Liver (tissue), 9 donors: ENCODE measurements around the gene SFXN2. TPM values are rescaled to one million over a fixed set of nuclear protein-coding genes. Genes with fewer than 3 reads are reported as not detected.

Experiments used
- DNase-seq: peaks from one replicate; pipeline ENCODE4 v3.0.0-alpha.2; 2017; ENCODE audit warnings: low spot score
- H3K27ac ChIP-seq, 2 donors: one replicate each; pipeline ENCODE4 v1.7.0; 2013; ENCODE audit warnings: inconsistent platforms in 2 of 2, low read length in 2 of 2, control low read depth in 1 of 2, low read depth in 1 of 2, mild to moderate bottlenecking in 1 of 2
- H3K27me3 ChIP-seq, 4 donors: one replicate each; pipeline versions ENCODE4 v1.6.1 to v1.7.0; 2013; ENCODE audit warnings: low read length in 3 of 4, inconsistent platforms in 1 of 4, mild to moderate bottlenecking in 1 of 4, moderate library complexity in 1 of 4; ENCODE audit not compliant: control insufficient read depth in 4 of 4, insufficient read depth in 4 of 4
- H3K36me3 ChIP-seq, 4 donors: one replicate each; pipeline versions ENCODE4 v1.6.1 to v1.7.0; 2013; ENCODE audit warnings: low read length in 3 of 4, mild to moderate bottlenecking in 3 of 4, low read depth in 1 of 4, moderate library complexity in 1 of 4; ENCODE audit not compliant: control insufficient read depth in 4 of 4, insufficient read depth in 3 of 4
- H3K4me1 ChIP-seq, 4 donors: one replicate each; pipeline versions ENCODE4 v1.6.1 to v1.7.0; 2013; ENCODE audit warnings: low read length in 3 of 4, mild to moderate bottlenecking in 3 of 4, moderate library complexity in 1 of 4; ENCODE audit not compliant: control insufficient read depth in 4 of 4, insufficient read depth in 4 of 4
- H3K4me3 ChIP-seq, 3 donors: one replicate each; pipeline versions ENCODE4 v1.6.1 to v1.7.0; 2013; ENCODE audit warnings: low read length in 3 of 3, control low read depth in 1 of 3, low read depth in 1 of 3, mild to moderate bottlenecking in 1 of 3
- H3K9ac ChIP-seq, 2 donors: one replicate each; pipeline ENCODE4 v1.7.0; 2013; ENCODE audit warnings: low read length in 2 of 2, mild to moderate bottlenecking in 2 of 2, moderate library complexity in 2 of 2, control low read depth in 1 of 2, low read depth in 1 of 2
- H3K9me3 ChIP-seq, 4 donors: one replicate each; pipeline versions ENCODE4 v1.6.1 to v1.7.0; 2013; ENCODE audit warnings: low read length in 3 of 4; ENCODE audit not compliant: control insufficient read depth in 4 of 4
- EGR1 ChIP-seq, 2 donors: IDR thresholded peaks; 2 replicates each; pipeline ENCODE4 v1.6.1; 2016 to 2018; ENCODE audit warnings: antibody characterized with exemption in 2 of 2, low read depth in 2 of 2
- GABPA ChIP-seq, 2 donors: IDR thresholded peaks in 1 of 2; conservative IDR thresholded peaks in 1 of 2; 2 replicates each; pipeline ENCODE4 v1.6.1; 2016; ENCODE audit warnings: antibody characterized with exemption in 2 of 2, mild to moderate bottlenecking in 1 of 2, moderate library complexity in 1 of 2
- HNF4A ChIP-seq, 2 donors: conservative IDR thresholded peaks; 2 replicates each; pipeline ENCODE4 v1.6.1; 2016; ENCODE audit warnings: antibody characterized with exemption in 2 of 2, mild to moderate bottlenecking in 2 of 2
- JUND ChIP-seq, 2 donors: IDR thresholded peaks; 2 replicates each; pipeline ENCODE4 v1.6.1; 2016; ENCODE audit warnings: antibody characterized with exemption in 2 of 2
- RAD21 ChIP-seq, 2 donors: IDR thresholded peaks; 2 replicates each; pipeline ENCODE4 v1.6.1; 2016; ENCODE audit warnings: antibody characterized with exemption in 2 of 2, mild to moderate bottlenecking in 2 of 2
- RXRA ChIP-seq, 2 donors: IDR thresholded peaks; 2 replicates each; pipeline ENCODE4 v1.6.1; 2017 to 2018; ENCODE audit warnings: antibody characterized with exemption in 2 of 2, mild to moderate bottlenecking in 1 of 2
- SP1 ChIP-seq: IDR thresholded peaks from 2 replicates; pipeline ENCODE4 v1.6.1; 2018; ENCODE audit warnings: antibody characterized with exemption, mild to moderate bottlenecking
- TAF1 ChIP-seq: conservative IDR thresholded peaks from 2 replicates; pipeline ENCODE4 v1.6.1; 2016; ENCODE audit warnings: antibody characterized with exemption, mild to moderate bottlenecking
- YY1 ChIP-seq: IDR thresholded peaks from 2 replicates; pipeline ENCODE4 v1.6.1; 2016; ENCODE audit warnings: antibody characterized with exemption, mild to moderate bottlenecking
- WGBS: extraction: QIAGEN DNeasy Blood & Tissue Kit; methylation state at CpG from one replicate; pipeline ENCODE4 v1.1.7; 2013; 5-methylcytosine and 5-hydroxymethylcytosine counted together
- polyA plus RNA-seq, 2 donors: library from polyadenylated mRNA; stranded (reverse) in 1 of 2; unstranded in 1 of 2; fragments of 200-250 nt in 1 of 2; fragments of >200 nt in 1 of 2; fragmentation: Nextera tagmentation in 1 of 2; extraction: Ambion mirVana in 1 of 2; gene quantifications; one replicate each; pipeline versions ENCODE4 v1.2.1 to v1.2.3, GENCODE V29; 2013 to 2015
- total RNA-seq, 2 donors: library from RNA; depleted of rRNA; stranded (reverse); fragments of >200 nt; gene quantifications; one replicate each; pipeline ENCODE4 v1.2.3, GENCODE V29; 2014
- TF ChIP-seq, protein P1 (sequence below): IDR thresholded peaks from 2 replicates; pipeline ENCODE4 v1.6.1; 2016; ENCODE audit warnings: antibody characterized with exemption
- TF ChIP-seq, protein P2 (sequence below): fragments of 150-350 bp; IDR thresholded peaks from 2 replicates; pipeline ENCODE4 v1.5.1; 2017; ENCODE audit warnings: improper control_type of control experiment, low read depth, low read length; ENCODE audit not compliant: missing input control
- donor health status: healthy.
- donor health status: healthy.
- donor health status: healthy.
- donor health status: healthy.
- donor health status: healthy.

SFXN2 gene
- total and polyA plus RNA-seq, 4 donors: 6.0 to 22.6 (median 17.7) TPM

DNA sequence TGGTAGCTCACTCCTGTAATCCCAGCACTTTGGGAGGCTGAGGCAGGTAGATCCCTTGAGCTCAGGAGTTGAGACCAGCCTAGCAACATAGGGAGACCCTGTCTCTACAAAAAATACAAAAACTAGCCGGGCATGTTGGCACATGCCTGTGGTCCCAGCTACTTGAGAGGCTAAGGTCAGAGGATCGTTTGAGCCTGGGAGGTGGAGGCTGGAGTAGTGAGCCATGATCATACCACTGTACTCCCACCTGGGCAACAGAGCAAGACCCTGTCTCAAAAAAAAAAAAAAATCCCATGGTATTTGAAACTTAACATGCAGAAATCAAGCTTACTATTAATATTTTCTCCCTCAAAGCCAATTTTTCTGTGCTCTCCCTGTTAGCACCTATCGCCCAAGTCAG is 5.9 kb downstream of the SFXN2 start:
- TF ChIP-seq SP1 (no peak), TAF1 (no peak)
- TF ChIP-seq, protein P1, sequence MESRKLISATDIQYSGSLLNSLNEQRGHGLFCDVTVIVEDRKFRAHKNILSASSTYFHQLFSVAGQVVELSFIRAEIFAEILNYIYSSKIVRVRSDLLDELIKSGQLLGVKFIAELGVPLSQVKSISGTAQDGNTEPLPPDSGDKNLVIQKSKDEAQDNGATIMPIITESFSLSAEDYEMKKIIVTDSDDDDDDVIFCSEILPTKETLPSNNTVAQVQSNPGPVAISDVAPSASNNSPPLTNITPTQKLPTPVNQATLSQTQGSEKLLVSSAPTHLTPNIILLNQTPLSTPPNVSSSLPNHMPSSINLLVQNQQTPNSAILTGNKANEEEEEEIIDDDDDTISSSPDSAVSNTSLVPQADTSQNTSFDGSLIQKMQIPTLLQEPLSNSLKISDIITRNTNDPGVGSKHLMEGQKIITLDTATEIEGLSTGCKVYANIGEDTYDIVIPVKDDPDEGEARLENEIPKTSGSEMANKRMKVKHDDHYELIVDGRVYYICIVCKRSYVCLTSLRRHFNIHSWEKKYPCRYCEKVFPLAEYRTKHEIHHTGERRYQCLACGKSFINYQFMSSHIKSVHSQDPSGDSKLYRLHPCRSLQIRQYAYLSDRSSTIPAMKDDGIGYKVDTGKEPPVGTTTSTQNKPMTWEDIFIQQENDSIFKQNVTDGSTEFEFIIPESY: no peak
- Histone ChIP-seq H3K27ac (no peak overlapping the region), H3K4me3 (no peak overlapping the region), H3K27me3 (no peaks in the 10 kb centered on the region), H3K36me3 (peaks cover 0 to 3% (median 1%) of the 10 kb centered on the region in 4 donors), H3K4me1 (peaks cover 3 to 20% (median 12%) of the 10 kb centered on the region in 4 donors), H3K9ac (no peak overlapping the region), H3K9me3 (no peaks in the 10 kb centered on the region)
- no peak for DNase-seq
- WGBS: 96% methylated on average over 3 of the region's 3 CpGs

DNA sequence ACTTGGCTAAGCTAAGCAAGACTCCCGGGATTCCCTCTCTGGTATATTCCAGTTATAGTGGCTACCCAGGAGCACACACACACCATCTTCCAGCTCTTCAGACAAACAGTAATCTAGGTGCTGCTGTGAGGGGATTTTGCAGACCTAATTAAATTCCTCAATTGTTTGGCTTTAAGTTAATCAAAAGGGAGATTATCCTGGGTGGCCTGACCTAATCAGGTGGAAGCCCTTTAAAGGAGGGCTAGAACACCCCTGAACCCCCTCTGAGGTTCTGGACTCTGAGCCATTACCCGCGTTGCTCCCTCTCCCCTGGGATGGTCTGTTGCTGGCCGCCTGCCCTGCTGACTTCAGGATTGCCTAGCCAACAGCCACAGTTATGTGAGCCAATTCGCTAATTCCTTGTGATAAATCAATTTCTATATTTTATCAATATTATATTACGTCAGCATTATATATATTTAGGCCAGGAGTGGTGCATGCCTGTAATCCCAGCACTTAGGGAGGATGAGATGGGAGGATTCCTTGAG is 6.4 kb downstream of the SFXN2 start:
- Histone ChIP-seq H3K27ac (no peak overlapping the region), H3K27me3 (no peaks in the 10 kb centered on the region), H3K9me3 (no peaks in the 10 kb centered on the region), H3K36me3 (peaks cover 0 to 3% (median 1%) of the 10 kb centered on the region in 4 donors), H3K4me3 (no peak overlapping the region), H3K9ac (no peak overlapping the region), H3K4me1 (peaks cover 2 to 15% (median 8%) of the 10 kb centered on the region in 4 donors)
- TF ChIP-seq TAF1 (no peak), JUND (IDR thresholded peaks at IDR 0.05) (no peak)
- 80% methylated on average over 6 of the region's 6 CpGs for WGBS
- no peak for DNase-seq

GRCh38 chr10:102721954-102722353 is 7.5 kb downstream of the SFXN2 start:
- Histone ChIP-seq H3K36me3 (peaks cover 0 to 7% (median 2%) of the 10 kb centered on the region in 4 donors), H3K4me1 (peaks cover 2 to 10% (median 6%) of the 10 kb centered on the region in 4 donors), H3K9ac (no peak overlapping the region), H3K4me3 (no peak overlapping the region), H3K9me3 (no peaks in the 10 kb centered on the region), H3K27me3 (no peaks in the 10 kb centered on the region), H3K27ac (no peak overlapping the region)
- 80% methylated on average over 4 of the region's 4 CpGs for WGBS
- TF ChIP-seq RXRA (IDR thresholded peaks at IDR 0.05) (no peak), HNF4A (conservative IDR thresholded peaks at IDR 0.05) (no peak), JUND (IDR thresholded peaks at IDR 0.05) (no peak), YY1 (no peak), RAD21 (IDR thresholded peaks at IDR 0.05) (no peak), EGR1 (IDR thresholded peaks at IDR 0.05; ENCODE audit: low read depth in 2 of 2) (no peak), GABPA (IDR thresholded peaks at IDR 0.05 in 1 of 2, conservative IDR thresholded peaks at IDR 0.05 in 1 of 2) (no peak), TAF1 (no peak)
- TF ChIP-seq, protein P2, sequence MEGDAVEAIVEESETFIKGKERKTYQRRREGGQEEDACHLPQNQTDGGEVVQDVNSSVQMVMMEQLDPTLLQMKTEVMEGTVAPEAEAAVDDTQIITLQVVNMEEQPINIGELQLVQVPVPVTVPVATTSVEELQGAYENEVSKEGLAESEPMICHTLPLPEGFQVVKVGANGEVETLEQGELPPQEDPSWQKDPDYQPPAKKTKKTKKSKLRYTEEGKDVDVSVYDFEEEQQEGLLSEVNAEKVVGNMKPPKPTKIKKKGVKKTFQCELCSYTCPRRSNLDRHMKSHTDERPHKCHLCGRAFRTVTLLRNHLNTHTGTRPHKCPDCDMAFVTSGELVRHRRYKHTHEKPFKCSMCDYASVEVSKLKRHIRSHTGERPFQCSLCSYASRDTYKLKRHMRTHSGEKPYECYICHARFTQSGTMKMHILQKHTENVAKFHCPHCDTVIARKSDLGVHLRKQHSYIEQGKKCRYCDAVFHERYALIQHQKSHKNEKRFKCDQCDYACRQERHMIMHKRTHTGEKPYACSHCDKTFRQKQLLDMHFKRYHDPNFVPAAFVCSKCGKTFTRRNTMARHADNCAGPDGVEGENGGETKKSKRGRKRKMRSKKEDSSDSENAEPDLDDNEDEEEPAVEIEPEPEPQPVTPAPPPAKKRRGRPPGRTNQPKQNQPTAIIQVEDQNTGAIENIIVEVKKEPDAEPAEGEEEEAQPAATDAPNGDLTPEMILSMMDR: no peak
- no peak for DNase-seq
